GM12878 (cell line): ENCODE measurements around the gene NAV3. TPM values are rescaled to one million over a fixed set of nuclear protein-coding genes. Genes with fewer than 3 reads are reported as not detected.

Experiments used
- ATAC-seq: fragments of 200-7000 bp; cut with Tn5 transposase; 3 replicates; pipeline ENCODE4 v1.9.1; 2020; ENCODE audit warnings: mild to moderate bottlenecking, moderate library complexity
- BruUV-seq: library from RNA; stranded (reverse); fragments of 400-500 nt; replicated peaks from 2 replicates; lab custom pipeline; 2021; lab: Mats Ljungman, UMichigan
- CTCF ChIA-PET: fragments of 300-600 bp; sonication (Branson Sonifier 250); formaldehyde crosslinking; extraction: SDS; loops from one replicate; lab custom pipeline; 2021; ENCODE audit warnings: inconsistent platforms; lab: Yijun Ruan, JAX
- POLR2A ChIA-PET: fragments of 350-600 bp; formaldehyde crosslinking; extraction: SDS; loops from one replicate; lab custom pipeline; 2021; ENCODE audit warnings: inconsistent platforms; lab: Charles Lee
- RAD21 ChIA-PET: fragments of 300-600 bp; sonication (Branson Sonifier 250); formaldehyde crosslinking; loops from one replicate; lab custom pipeline; 2023; ENCODE audit warnings: antibody characterized with exemption; ENCODE audit not compliant: unreplicated experiment; lab: Charles Lee
- SMC1A ChIA-PET: fragments of 300-600 bp; sonication (Branson Sonifier 250); formaldehyde crosslinking; loops from one replicate; lab custom pipeline; 2023; ENCODE audit not compliant: unreplicated experiment, uncharacterized antibody; lab: Charles Lee
- DNase-seq: peaks from one replicate; pipeline ENCODE4 v3.0.0-alpha.2; 2011; ENCODE audit warnings: low read depth, low spot score
- FAIRE-seq: peaks from 3 replicates; lab custom pipeline; 2011; peaks lifted over from hg19 to GRCh38; lab: Jason Lieb, UNC
- H2AFZ ChIP-seq: 2 replicates; pipeline ENCODE4 v1.6.0; 2011; ENCODE audit warnings: low read depth, low read length, control low read depth; ENCODE audit not compliant: control insufficient read depth
- H3K27ac ChIP-seq: 2 replicates; pipeline ENCODE4 v1.5.1; 2011; ENCODE audit warnings: control low read depth; ENCODE audit not compliant: control insufficient read depth, insufficient read depth
- H3K27me3 ChIP-seq, 2 experiments: replicated peaks in 1 of 2; 2 replicates each; pipeline versions ENCODE4 v1.6.0 to v1.6.1; 2011; ENCODE audit warnings: low read length in 1 of 2; ENCODE audit not compliant: control insufficient read depth in 2 of 2, insufficient read depth in 2 of 2
- H3K36me3 ChIP-seq, 2 experiments: 2 replicates each; pipeline ENCODE4 v1.5.1; 2011; ENCODE audit warnings: low read length in 1 of 2; ENCODE audit not compliant: control insufficient read depth in 2 of 2, insufficient read depth in 2 of 2
- H3K4me1 ChIP-seq: 2 replicates; pipeline ENCODE4 v1.6.1; 2011; ENCODE audit warnings: mild to moderate bottlenecking, low read length, moderate library complexity, mixed read lengths; ENCODE audit not compliant: control insufficient read depth, insufficient read depth
- H3K4me2 ChIP-seq: 2 replicates; pipeline ENCODE4 v1.6.0; 2011; ENCODE audit warnings: control low read depth; ENCODE audit not compliant: control insufficient read depth, insufficient read depth
- H3K4me3 ChIP-seq: fragments of 200-600 bp; sonication (generic); 2 replicates; pipeline ENCODE4 v1.5.1; 2016
- H3K79me2 ChIP-seq: 2 replicates; pipeline ENCODE4 v1.6.0; 2011; ENCODE audit warnings: low read length; ENCODE audit not compliant: control insufficient read depth, insufficient read depth
- H3K9ac ChIP-seq: 2 replicates; pipeline ENCODE4 v1.8.0; 2011; ENCODE audit warnings: low read length, control low read depth, mixed read lengths; ENCODE audit not compliant: control insufficient read depth, insufficient read depth
- H3K9me3 ChIP-seq: replicated peaks from 3 replicates; pipeline ENCODE4 v1.5.1; 2011; ENCODE audit warnings: mild to moderate bottlenecking, low read length; ENCODE audit not compliant: control insufficient read depth, insufficient read depth
- H4K20me1 ChIP-seq: 2 replicates; pipeline ENCODE4 v1.6.0; 2011; ENCODE audit not compliant: control insufficient read depth, insufficient read depth
- EP300 ChIP-seq, 2 experiments: fragments of 150-350 bp in 1 of 2; IDR thresholded peaks; 2 replicates each; pipeline ENCODE4 v1.6.1; 2011 to 2012; ENCODE audit warnings: low read depth in 2 of 2, low read length in 2 of 2, borderline replicate concordance in 1 of 2, improper control_type of control experiment in 1 of 2, inconsistent platforms in 1 of 2; ENCODE audit not compliant: control insufficient read depth in 1 of 2
- MEF2A ChIP-seq: IDR thresholded peaks from 2 replicates; pipeline ENCODE4 v1.6.1; 2011; ENCODE audit warnings: low read depth, mild to moderate bottlenecking, low read length, moderate library complexity; ENCODE audit not compliant: insufficient read depth
- NFIC ChIP-seq: IDR thresholded peaks from 2 replicates; pipeline ENCODE4 v1.6.1; 2012; ENCODE audit warnings: low read depth, mild to moderate bottlenecking, inconsistent platforms, low read length, moderate library complexity
- NR2C2 ChIP-seq: IDR thresholded peaks from 2 replicates; pipeline ENCODE4 v1.6.1; 2011; ENCODE audit warnings: borderline replicate concordance, low read depth; ENCODE audit not compliant: control insufficient read depth, insufficient read length
- RAD21 ChIP-seq: IDR thresholded peaks from 2 replicates; pipeline ENCODE4 v1.6.1; 2011; ENCODE audit warnings: mild to moderate bottlenecking, low read depth, low read length, moderate library complexity; ENCODE audit not compliant: insufficient read depth
- RCOR1 ChIP-seq: conservative IDR thresholded peaks from 2 replicates; pipeline ENCODE4 v1.6.1; 2012; ENCODE audit warnings: low read depth, low read length, improper control_type of control experiment
- YY1 ChIP-seq: IDR thresholded peaks from 2 replicates; pipeline ENCODE4 v1.6.1; 2011; ENCODE audit warnings: low read depth, mild to moderate bottlenecking, low read length
- ZNF274 ChIP-seq: IDR thresholded peaks from one replicate; pipeline ENCODE4 v1.8.0; 2011; ENCODE audit not compliant: insufficient read length, insufficient read depth
- WGBS: methylation state at CpG from one replicate; pipeline ENCODE4 v1.1.6; 2016; ENCODE audit warnings: low lambda C conversion rate; ENCODE audit not compliant: insufficient replicate concordance, insufficient coverage; ENCODE audit errors: missing lambda C conversion rate; 5-methylcytosine and 5-hydroxymethylcytosine counted together
- in situ Hi-C: fragments of 300-500 bp; cut with MboI; formaldehyde crosslinking; loops from 9 replicates; pipeline ENCODE4 v1.14.3; 2018; ENCODE audit warnings: mixed read lengths
- intact Hi-C: fragments of 100-400 bp; cut with micrococcal nuclease; formaldehyde crosslinking; loops from one replicate; pipeline ENCODE4 v1.14.2; 2022; ENCODE audit not compliant: unreplicated experiment
- polyA plus RNA-seq, 11 experiments: library from polyadenylated mRNA; depleted of rRNA in 4 of 11; unstranded in 6 of 11; stranded (reverse) in 5 of 11; fragments of >200 nt; fragmentation: Nextera tagmentation in 4 of 11; fragmentation: Illumina TruSeq in 1 of 11; extraction: Ambion mirVana in 4 of 11; extraction: Trizol in 1 of 11; gene quantifications; 1 replicate in 1 of 11; 2 replicates in 10 of 11; pipeline versions ENCODE4 v1.2.1 to v1.2.3, GENCODE V29; 2011 to 2016; ENCODE audit warnings: inconsistent platforms in 2 of 11, missing spikeins in 2 of 11, low read depth in 1 of 11
- total RNA-seq, 4 experiments: library from RNA; depleted of rRNA in 3 of 4; stranded (reverse); fragments of >200 nt in 3 of 4; fragmentation: Illumina TruSeq in 1 of 4; extraction: Trizol in 1 of 4; gene quantifications; 2 replicates each; pipeline versions ENCODE4 v1.2.1 to v1.2.3, GENCODE V29; 2013 to 2021
- TF ChIP-seq, protein P1 (sequence below): IDR thresholded peaks from 2 replicates; pipeline ENCODE4 v1.6.1; 2011; ENCODE audit warnings: borderline replicate concordance, low read depth, mild to moderate bottlenecking, moderate library complexity, mixed read lengths, low read length; ENCODE audit not compliant: insufficient read depth; ENCODE audit errors: extremely low read length

Gene NAV3
- total and polyA plus RNA-seq, 10 of the 15 experiments (the other 5 are each of a cell fraction or from before 2014, with no cell fraction given): 0.05 to 0.51 (median 0.22) TPM; not detected in 1

DNA sequence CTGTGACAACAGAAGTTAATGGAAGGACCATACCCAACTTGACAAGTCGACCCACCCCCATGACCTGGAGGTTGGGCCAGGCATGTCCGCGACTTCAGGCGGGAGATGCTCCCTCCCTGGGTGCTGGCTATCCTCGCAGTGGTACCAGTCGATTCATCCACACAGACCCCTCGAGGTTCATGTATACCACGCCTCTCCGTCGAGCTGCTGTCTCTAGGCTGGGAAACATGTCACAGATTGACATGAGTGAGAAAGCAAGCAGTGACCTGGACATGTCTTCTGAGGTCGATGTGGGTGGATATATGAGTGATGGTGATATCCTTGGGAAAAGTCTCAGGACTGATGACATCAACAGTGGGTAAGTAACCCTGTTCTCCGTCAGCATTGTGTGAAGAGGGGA lies 220.1 kb downstream of the NAV3 start:
- FAIRE-seq: no peak
- no peak overlapping the region for H2AFZ ChIP-seq
- ATAC-seq: no peak
- no peaks in the 10 kb centered on the region for H3K9me3 ChIP-seq
- WGBS: 36% methylated on average over 12 of the region's 12 CpGs
- POLR2A ChIA-PET: no interaction called here
- TF ChIP-seq ZNF274 (no peak), NFIC (no peak), NR2C2 (no peak)
- TF ChIP-seq, protein P1, sequence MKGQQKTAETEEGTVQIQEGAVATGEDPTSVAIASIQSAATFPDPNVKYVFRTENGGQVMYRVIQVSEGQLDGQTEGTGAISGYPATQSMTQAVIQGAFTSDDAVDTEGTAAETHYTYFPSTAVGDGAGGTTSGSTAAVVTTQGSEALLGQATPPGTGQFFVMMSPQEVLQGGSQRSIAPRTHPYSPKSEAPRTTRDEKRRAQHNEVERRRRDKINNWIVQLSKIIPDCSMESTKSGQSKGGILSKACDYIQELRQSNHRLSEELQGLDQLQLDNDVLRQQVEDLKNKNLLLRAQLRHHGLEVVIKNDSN: no peak
- TF ChIP-seq, all 136 proteins: peak for 0
- Histone ChIP-seq H3K9ac (no peak overlapping the region), H3K27ac (no peak overlapping the region), H3K4me3 (no peak overlapping the region), H4K20me1 (no peaks in the 10 kb centered on the region), H3K79me2 (no peaks in the 10 kb centered on the region), H3K4me2 (no peak overlapping the region), H3K27me3 (no peaks in the 10 kb centered on the region), H3K4me1 (no peaks in the 10 kb centered on the region), H3K36me3 (no peaks in the 10 kb centered on the region)
- DNase-seq: no peak
- in situ Hi-C loops (no loop called here), intact Hi-C loops (no loop called here)
- CTCF ChIA-PET: no interaction called here
- RAD21 ChIA-PET: no interaction called here
- BruUV-seq: no TSS peak
- SMC1A ChIA-PET: interaction anchor here (1.1 kb wide), 1 partner anchor 11 kb away, joined by 5 read pairs; no protein-coding TSS in a partner anchor

DNA sequence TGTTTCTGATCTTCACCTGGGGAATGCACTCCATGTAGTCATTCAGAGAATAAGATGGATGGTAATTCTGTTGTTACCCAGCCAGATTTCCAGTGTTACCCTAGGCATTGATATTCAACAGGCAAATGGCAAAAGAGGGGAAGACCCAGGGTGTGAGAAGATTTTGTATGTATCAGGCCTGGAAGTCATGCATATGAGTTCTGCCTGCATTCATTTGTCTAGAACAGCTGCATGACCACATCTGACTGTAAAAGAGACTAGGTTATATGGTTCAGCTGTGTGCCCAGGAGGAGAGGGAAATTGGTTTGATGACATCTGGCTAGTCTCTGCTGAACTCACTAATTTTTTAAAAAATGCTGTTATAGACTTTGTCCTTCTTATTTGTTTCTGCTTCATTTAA lies 224.9 kb downstream of the NAV3 start:
- H2AFZ ChIP-seq: no peak overlapping the region
- ATAC-seq (no peak), FAIRE-seq (no peak), DNase-seq (no peak)
- in situ Hi-C loops: no loop called here
- ChIA-PET SMC1A (interaction anchor here (0.6 kb wide), 1 partner anchor 382 kb away, joined by 4 read pairs; no protein-coding TSS in a partner anchor), RAD21 (no interaction called here), CTCF (interaction anchor here (1.4 kb wide), 1 partner anchor 21 kb away, joined by 3 read pairs; no protein-coding TSS in a partner anchor), POLR2A (no interaction called here)
- no peak overlapping the region for H3K4me2 ChIP-seq
- H3K27me3 ChIP-seq: no peaks in the 10 kb centered on the region
- TF ChIP-seq YY1 (no peak), RCOR1 (no peak), RAD21 (no peak), EP300 (IDR thresholded peaks at IDR 0.05; ENCODE audit: borderline replicate concordance in 1 of 2, control insufficient read depth in 1 of 2, low read depth in 2 of 2, low read length in 2 of 2) (no peak), MEF2A (no peak)
- no peaks in the 10 kb centered on the region for H3K79me2 ChIP-seq
- H3K9me3 ChIP-seq: no peaks in the 10 kb centered on the region
- H3K9ac ChIP-seq: no peak overlapping the region
- no peaks in the 10 kb centered on the region for H3K36me3 ChIP-seq
- H3K27ac ChIP-seq: no peak overlapping the region
- H3K4me3 ChIP-seq: no peak overlapping the region
- no peaks in the 10 kb centered on the region for H3K4me1 ChIP-seq
- no peaks in the 10 kb centered on the region for H4K20me1 ChIP-seq
- intact Hi-C loops: no loop called here
- BruUV-seq: no TSS peak
